GM12878 (cell line): ENCODE measurements around the gene SPCS1. TPM values are rescaled to one million over a fixed set of nuclear protein-coding genes. Genes with fewer than 3 reads are reported as not detected.

Source experiments
- ATF7 ChIP-seq: fragments of 450-650 bp; IDR thresholded peaks from 2 replicates; pipeline ENCODE4 v1.6.1; 2016; ENCODE audit warnings: low read depth, mild to moderate bottlenecking
- CBFB ChIP-seq: IDR thresholded peaks from 2 replicates; pipeline ENCODE4 v1.6.1; 2016; ENCODE audit warnings: antibody characterized with exemption, low read depth
- EP300 ChIP-seq, 2 experiments: fragments of 150-350 bp in 1 of 2; IDR thresholded peaks; 2 replicates each; pipeline ENCODE4 v1.6.1; 2011 to 2012; ENCODE audit warnings: low read depth in 2 of 2, low read length in 2 of 2, borderline replicate concordance in 1 of 2, improper control_type of control experiment in 1 of 2, inconsistent platforms in 1 of 2; ENCODE audit not compliant: control insufficient read depth in 1 of 2
- HDAC6 ChIP-seq: fragments of 200-600 bp; sonication (generic); IDR thresholded peaks from one replicate; pipeline ENCODE4 v1.8.0; 2017; ENCODE audit warnings: antibody characterized with exemption; ENCODE audit not compliant: unreplicated experiment
- IRF4 ChIP-seq: IDR thresholded peaks from 2 replicates; pipeline ENCODE4 v1.6.1; 2011; ENCODE audit warnings: low read depth, low read length
- KDM1A ChIP-seq: fragments of 200-600 bp; sonication (generic); IDR thresholded peaks from 2 replicates; pipeline ENCODE4 v1.6.1; 2016; ENCODE audit warnings: borderline replicate concordance
- MEF2A ChIP-seq: IDR thresholded peaks from 2 replicates; pipeline ENCODE4 v1.6.1; 2011; ENCODE audit warnings: low read depth, mild to moderate bottlenecking, low read length, moderate library complexity; ENCODE audit not compliant: insufficient read depth
- MXI1 ChIP-seq: fragments of 150-350 bp; IDR thresholded peaks from 2 replicates; pipeline ENCODE4 v1.6.1; 2011; ENCODE audit warnings: low read depth, mild to moderate bottlenecking, inconsistent platforms, low read length, improper control_type of control experiment
- NBN ChIP-seq: fragments of 450-650 bp; IDR thresholded peaks from 2 replicates; pipeline ENCODE4 v1.6.1; 2016
- NRF1 ChIP-seq: conservative IDR thresholded peaks from 2 replicates; pipeline ENCODE4 v1.6.1; 2011; ENCODE audit warnings: mild to moderate bottlenecking, low read depth, low read length, improper control_type of control experiment
- POLR2A ChIP-seq: IDR thresholded peaks from 2 replicates; pipeline ENCODE4 v1.6.1; 2011; ENCODE audit warnings: low read depth, mild to moderate bottlenecking, low read length
- POLR2AphosphoS2 ChIP-seq: IDR thresholded peaks from 2 replicates; pipeline ENCODE4 v1.6.1; 2011; ENCODE audit warnings: low read depth, mild to moderate bottlenecking, low read length, improper control_type of control experiment, moderate library complexity
- RAD51 ChIP-seq: fragments of 450-650 bp; IDR thresholded peaks from 2 replicates; pipeline ENCODE4 v1.6.1; 2016; ENCODE audit warnings: moderate library complexity, mild to moderate bottlenecking, inconsistent platforms
- RELA ChIP-seq: fragments of 450-650 bp; IDR thresholded peaks from 2 replicates; pipeline ENCODE4 v1.8.0; 2014; ENCODE audit warnings: borderline replicate concordance; ENCODE audit not compliant: partially characterized antibody
- RFX5 ChIP-seq: IDR thresholded peaks from 2 replicates; pipeline ENCODE4 v1.6.1; 2011; ENCODE audit warnings: low read depth, low read length, improper control_type of control experiment
- polyA plus RNA-seq, 11 experiments: library from polyadenylated mRNA; depleted of rRNA in 4 of 11; unstranded in 6 of 11; stranded (reverse) in 5 of 11; fragments of >200 nt; fragmentation: Nextera tagmentation in 4 of 11; fragmentation: Illumina TruSeq in 1 of 11; extraction: Ambion mirVana in 4 of 11; extraction: Trizol in 1 of 11; gene quantifications; 1 replicate in 1 of 11; 2 replicates in 10 of 11; pipeline versions ENCODE4 v1.2.1 to v1.2.3, GENCODE V29; 2011 to 2016; ENCODE audit warnings: inconsistent platforms in 2 of 11, missing spikeins in 2 of 11, low read depth in 1 of 11
- total RNA-seq, 4 experiments: library from RNA; depleted of rRNA in 3 of 4; stranded (reverse); fragments of >200 nt in 3 of 4; fragmentation: Illumina TruSeq in 1 of 4; extraction: Trizol in 1 of 4; gene quantifications; 2 replicates each; pipeline versions ENCODE4 v1.2.1 to v1.2.3, GENCODE V29; 2013 to 2021
- TF ChIP-seq, protein P1 (sequence below), 3 experiments: IDR thresholded peaks in 2 of 3; conservative IDR thresholded peaks in 1 of 3; 2 replicates each; pipeline ENCODE4 v1.5.1; 2011; ENCODE audit warnings: low read depth in 3 of 3, low read length in 3 of 3, mild to moderate bottlenecking in 3 of 3, control low read depth in 2 of 3, moderate library complexity in 2 of 3, inconsistent platforms in 1 of 3, mixed read lengths in 1 of 3; ENCODE audit not compliant: control insufficient read depth in 2 of 3, insufficient read depth in 1 of 3; ENCODE audit errors: extremely low read depth in 1 of 3
- TF ChIP-seq, protein P2 (sequence below): fragments of 450-650 bp; IDR thresholded peaks from 2 replicates; pipeline ENCODE4 v1.6.1; 2017; ENCODE audit warnings: low read depth, mild to moderate bottlenecking, moderate library complexity
- TF ChIP-seq, protein P3 (sequence below): IDR thresholded peaks from 2 replicates; pipeline ENCODE4 v1.6.1; 2012; ENCODE audit warnings: low read depth, low read length, improper control_type of control experiment
- TF ChIP-seq, protein P4 (sequence below): fragments of 450-650 bp; IDR thresholded peaks from 2 replicates; pipeline ENCODE4 v1.6.1; 2016; ENCODE audit warnings: mild to moderate bottlenecking

Gene SPCS1
- total and polyA plus RNA-seq, 10 of the 15 experiments (the other 5 are each of a cell fraction or from before 2014, with no cell fraction given) = 107 to 994 (median 233) TPM

DNA sequence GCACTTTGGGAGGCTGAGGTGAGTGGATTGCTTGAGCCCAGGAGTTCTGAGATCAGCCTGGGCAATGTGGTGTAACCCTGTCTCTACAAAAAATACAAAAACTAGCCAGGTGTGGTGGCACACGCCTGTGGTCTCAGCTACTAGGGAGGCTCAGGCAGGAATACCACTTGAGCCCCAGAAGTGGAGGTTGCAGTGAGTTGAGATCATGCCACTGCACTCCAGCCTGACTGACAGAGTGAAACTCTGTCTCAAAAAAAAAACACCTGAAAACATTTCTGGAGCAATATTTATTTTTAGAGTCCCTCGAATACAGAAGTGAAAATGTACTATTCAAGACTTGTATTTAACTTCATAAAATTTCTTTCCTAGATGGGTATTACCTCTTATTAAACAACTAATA is 4.6 kb downstream of the SPCS1 start (continued):
- TF ChIP-seq, protein P1, sequence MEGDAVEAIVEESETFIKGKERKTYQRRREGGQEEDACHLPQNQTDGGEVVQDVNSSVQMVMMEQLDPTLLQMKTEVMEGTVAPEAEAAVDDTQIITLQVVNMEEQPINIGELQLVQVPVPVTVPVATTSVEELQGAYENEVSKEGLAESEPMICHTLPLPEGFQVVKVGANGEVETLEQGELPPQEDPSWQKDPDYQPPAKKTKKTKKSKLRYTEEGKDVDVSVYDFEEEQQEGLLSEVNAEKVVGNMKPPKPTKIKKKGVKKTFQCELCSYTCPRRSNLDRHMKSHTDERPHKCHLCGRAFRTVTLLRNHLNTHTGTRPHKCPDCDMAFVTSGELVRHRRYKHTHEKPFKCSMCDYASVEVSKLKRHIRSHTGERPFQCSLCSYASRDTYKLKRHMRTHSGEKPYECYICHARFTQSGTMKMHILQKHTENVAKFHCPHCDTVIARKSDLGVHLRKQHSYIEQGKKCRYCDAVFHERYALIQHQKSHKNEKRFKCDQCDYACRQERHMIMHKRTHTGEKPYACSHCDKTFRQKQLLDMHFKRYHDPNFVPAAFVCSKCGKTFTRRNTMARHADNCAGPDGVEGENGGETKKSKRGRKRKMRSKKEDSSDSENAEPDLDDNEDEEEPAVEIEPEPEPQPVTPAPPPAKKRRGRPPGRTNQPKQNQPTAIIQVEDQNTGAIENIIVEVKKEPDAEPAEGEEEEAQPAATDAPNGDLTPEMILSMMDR (IDR thresholded peaks at IDR 0.05 in 2 of 3, conservative IDR thresholded peaks at IDR 0.05 in 1 of 3; ENCODE audit: control insufficient read depth in 2 of 3, extremely low read depth in 1 of 3, insufficient read depth in 1 of 3, low read depth in 3 of 3, low read length in 3 of 3) = no peak
- TF ChIP-seq KDM1A (no peak), RELA (no peak), IRF4 (no peak), POLR2AphosphoS2 (no peak), RFX5 (no peak), HDAC6 (no peak), NRF1 (no peak), MXI1 (no peak), ATF7 (0 out of 2 replicates have a peak, but pooled peaks have one; percentile 52), EP300 (IDR thresholded peaks at IDR 0.05; ENCODE audit: borderline replicate concordance in 1 of 2, control insufficient read depth in 1 of 2, low read depth in 2 of 2, low read length in 2 of 2) (no peak), POLR2A (no peak), CBFB (0 out of 2 replicates have a peak, but pooled peaks have one; percentile 43), RAD51 (no peak), NBN (0 out of 2 replicates have a peak, but pooled peaks have one; percentile 36), MEF2A (peak; percentile 89)
- TF ChIP-seq, protein P2, sequence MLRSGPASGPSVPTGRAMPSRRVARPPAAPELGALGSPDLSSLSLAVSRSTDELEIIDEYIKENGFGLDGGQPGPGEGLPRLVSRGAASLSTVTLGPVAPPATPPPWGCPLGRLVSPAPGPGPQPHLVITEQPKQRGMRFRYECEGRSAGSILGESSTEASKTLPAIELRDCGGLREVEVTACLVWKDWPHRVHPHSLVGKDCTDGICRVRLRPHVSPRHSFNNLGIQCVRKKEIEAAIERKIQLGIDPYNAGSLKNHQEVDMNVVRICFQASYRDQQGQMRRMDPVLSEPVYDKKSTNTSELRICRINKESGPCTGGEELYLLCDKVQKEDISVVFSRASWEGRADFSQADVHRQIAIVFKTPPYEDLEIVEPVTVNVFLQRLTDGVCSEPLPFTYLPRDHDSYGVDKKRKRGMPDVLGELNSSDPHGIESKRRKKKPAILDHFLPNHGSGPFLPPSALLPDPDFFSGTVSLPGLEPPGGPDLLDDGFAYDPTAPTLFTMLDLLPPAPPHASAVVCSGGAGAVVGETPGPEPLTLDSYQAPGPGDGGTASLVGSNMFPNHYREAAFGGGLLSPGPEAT = peak; percentile 65; the same call in 1 of the 2 replicates
- TF ChIP-seq, protein P3, sequence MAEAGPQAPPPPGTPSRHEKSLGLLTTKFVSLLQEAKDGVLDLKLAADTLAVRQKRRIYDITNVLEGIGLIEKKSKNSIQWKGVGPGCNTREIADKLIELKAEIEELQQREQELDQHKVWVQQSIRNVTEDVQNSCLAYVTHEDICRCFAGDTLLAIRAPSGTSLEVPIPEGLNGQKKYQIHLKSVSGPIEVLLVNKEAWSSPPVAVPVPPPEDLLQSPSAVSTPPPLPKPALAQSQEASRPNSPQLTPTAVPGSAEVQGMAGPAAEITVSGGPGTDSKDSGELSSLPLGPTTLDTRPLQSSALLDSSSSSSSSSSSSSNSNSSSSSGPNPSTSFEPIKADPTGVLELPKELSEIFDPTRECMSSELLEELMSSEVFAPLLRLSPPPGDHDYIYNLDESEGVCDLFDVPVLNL = no peak
- TF ChIP-seq, protein P4, sequence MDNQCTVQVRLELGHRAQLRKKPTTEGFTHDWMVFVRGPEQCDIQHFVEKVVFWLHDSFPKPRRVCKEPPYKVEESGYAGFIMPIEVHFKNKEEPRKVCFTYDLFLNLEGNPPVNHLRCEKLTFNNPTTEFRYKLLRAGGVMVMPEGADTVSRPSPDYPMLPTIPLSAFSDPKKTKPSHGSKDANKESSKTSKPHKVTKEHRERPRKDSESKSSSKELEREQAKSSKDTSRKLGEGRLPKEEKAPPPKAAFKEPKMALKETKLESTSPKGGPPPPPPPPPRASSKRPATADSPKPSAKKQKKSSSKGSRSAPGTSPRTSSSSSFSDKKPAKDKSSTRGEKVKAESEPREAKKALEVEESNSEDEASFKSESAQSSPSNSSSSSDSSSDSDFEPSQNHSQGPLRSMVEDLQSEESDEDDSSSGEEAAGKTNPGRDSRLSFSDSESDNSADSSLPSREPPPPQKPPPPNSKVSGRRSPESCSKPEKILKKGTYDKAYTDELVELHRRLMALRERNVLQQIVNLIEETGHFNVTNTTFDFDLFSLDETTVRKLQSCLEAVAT = 0 out of 2 replicates have a peak, but pooled peaks have one; percentile 30
- TF ChIP-seq, all 136 proteins: peak for 24
